Measurements from ENCODE around the gene CARS2.

CARS2 gene

DNA sequence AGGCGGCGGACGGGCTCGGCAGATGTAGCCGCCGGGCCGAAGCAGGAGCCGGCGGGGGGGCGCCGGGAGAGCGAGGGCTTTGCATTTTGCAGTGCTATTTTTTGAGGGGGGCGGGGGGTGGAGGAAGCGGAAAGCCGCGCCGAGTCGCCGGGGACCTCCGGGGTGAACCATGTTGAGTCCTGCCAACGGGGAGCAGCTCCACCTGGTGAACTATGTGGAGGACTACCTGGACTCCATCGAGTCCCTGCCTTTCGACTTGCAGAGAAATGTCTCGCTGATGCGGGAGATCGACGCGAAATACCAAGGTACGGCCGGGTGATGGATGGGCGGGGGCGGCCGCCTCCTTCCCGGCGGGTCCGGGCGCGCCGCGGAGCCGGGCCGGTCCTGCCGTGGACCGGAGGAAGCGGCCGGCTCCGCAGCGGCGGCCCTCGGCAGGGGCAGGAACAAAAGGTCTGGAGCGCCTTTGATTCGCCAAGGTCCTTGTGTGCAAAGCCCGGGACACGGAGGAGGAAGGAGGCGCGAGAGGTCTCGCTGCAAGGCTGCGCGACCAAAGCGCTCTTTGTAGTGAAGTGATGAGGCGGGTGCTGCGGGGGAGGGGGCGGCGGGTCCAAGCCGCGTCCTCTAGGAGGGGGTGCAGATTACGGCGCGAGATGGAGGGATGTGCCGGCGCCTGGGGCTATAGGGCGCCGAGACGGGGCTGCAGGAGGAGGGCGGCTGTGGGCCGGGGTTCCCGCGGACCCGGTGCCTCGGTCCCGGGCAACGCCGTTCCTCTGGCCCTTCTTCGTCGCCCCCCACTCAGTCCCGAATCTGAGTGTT lies 8.3 kb upstream of the CARS2 start:
- Histone ChIP-seq H4K91ac (ENCODE audit: low read length) (peak overlapping the region; percentile 19), H3K4me3 (ENCODE audit: insufficient read depth in 1 of 2, low read depth in 1 of 2, low read length in 2 of 2) (peak overlapping the region; percentile 87 to 88), H2BK120ac (ENCODE audit: low read depth, low read length) (peak overlapping the region; percentile 92), H3K36me3 (ENCODE audit: control insufficient read depth in 1 of 2, insufficient read depth in 2 of 2, low read depth in 1 of 2, low read length in 2 of 2) (peaks cover 2 to 3% of the 10 kb centered on the region in 2 experiments), H2BK5ac (ENCODE audit: low read depth, low read length, poor library complexity, severe bottlenecking) (no peak overlapping the region), H3K9me3 (ENCODE audit: control insufficient read depth, low read length) (no peaks in the 10 kb centered on the region), H2BK15ac (ENCODE audit: low read depth, poor library complexity, severe bottlenecking) (peak overlapping the region; percentile 20), H3K4ac (ENCODE audit: low read depth in 1 of 2, low read length in 2 of 2) (peak overlapping the region; percentile 69 to 82), H2AK5ac (ENCODE audit: low read length, severe bottlenecking) (no peak overlapping the region), H3K9ac (ENCODE audit: low read length) (peak overlapping the region; percentile 100), H3K4me2 (ENCODE audit: low read length, poor library complexity, severe bottlenecking) (peak overlapping the region; percentile 78), H3K14ac (ENCODE audit: low read length in 2 of 2) (peak overlapping the region; percentile 20 to 88), H3K18ac (ENCODE audit: low read depth in 1 of 2, low read length in 2 of 2) (peak overlapping the region; percentile 88 to 89), H3K79me1 (replicated peaks; ENCODE audit: low read length, poor library complexity, severe bottlenecking) (peaks cover 3% of the 10 kb centered on the region), H3K27ac (ENCODE audit: low read length, poor library complexity, severe bottlenecking) (peak overlapping the region; percentile 87), H4K8ac (ENCODE audit: low read length) (peak overlapping the region; percentile 32), H2AFZ (ENCODE audit: low read depth, low read length) (no peak overlapping the region), H3K27me3 (ENCODE audit: control insufficient read depth in 1 of 2, insufficient read depth in 1 of 2, low read length in 2 of 2) (no peaks in the 10 kb centered on the region), H3K4me1 (ENCODE audit: control insufficient read depth, insufficient read depth, low read depth, low read length) (peaks cover 10% of the 10 kb centered on the region), H3K23ac (ENCODE audit: low read length in 2 of 2) (peak overlapping the region; percentile 23 to 99), H2BK12ac (ENCODE audit: low read length in 2 of 2) (peak overlapping the region in 1 of 2 experiments; percentile 42)
- DNase-seq: peak; percentile 55
- WGBS: 1% methylated on average over 73 of the region's 86 CpGs

DNA sequence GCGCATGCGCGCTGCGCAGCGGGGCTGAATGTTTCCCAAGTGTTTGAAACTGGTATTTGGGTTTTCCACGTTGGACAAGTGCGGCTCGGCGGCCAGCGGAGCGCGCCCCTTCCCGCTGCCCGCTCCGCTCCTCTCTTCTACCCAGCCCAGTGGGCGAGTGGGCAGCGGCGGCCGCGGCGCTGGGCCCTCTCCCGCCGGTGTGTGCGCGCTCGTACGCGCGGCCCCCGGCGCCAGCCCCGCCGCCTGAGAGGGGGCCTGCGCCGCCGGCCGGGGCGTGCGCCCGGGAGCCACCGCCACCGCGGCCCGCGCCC lies 7.7 kb upstream of the CARS2 start, which contains the start of gene ING1:
Gene ING1 (plus strand): TSS at position 59 of the 311 bp plus-strand sequence. CDS start 450 bp downstream, outside the sequence.
- no peak within 1 kb of the TSS for H2AFZ ChIP-seq (ENCODE audit: low read depth, low read length)
- peak within 1 kb of the TSS; percentile 94 for H2AK5ac ChIP-seq (ENCODE audit: low read length, severe bottlenecking)
- peak within 1 kb of the TSS; percentile 94 for H2BK120ac ChIP-seq (ENCODE audit: low read depth, low read length)
- H3K79me1 ChIP-seq (replicated peaks; ENCODE audit: low read length, poor library complexity, severe bottlenecking): no peaks in the 10 kb centered on the region
- H3K36me3 ChIP-seq (ENCODE audit: control insufficient read depth in 1 of 2, insufficient read depth in 2 of 2, low read depth in 1 of 2, low read length in 2 of 2): no peaks in the 10 kb centered on the region
- H4K91ac ChIP-seq (ENCODE audit: low read length): peak within 1 kb of the TSS; percentile 96
- no peaks in the 10 kb centered on the region for H3K27me3 ChIP-seq (ENCODE audit: control insufficient read depth in 1 of 2, insufficient read depth in 1 of 2, low read length in 2 of 2)
- peak within 1 kb of the TSS; percentile 94 to 100 for H3K4ac ChIP-seq (ENCODE audit: low read depth in 1 of 2, low read length in 2 of 2)
- WGBS: no CpG with 5 or more reads among the region's 45 CpGs
- peak within 1 kb of the TSS; percentile 95 for H2BK5ac ChIP-seq (ENCODE audit: low read depth, low read length, poor library complexity, severe bottlenecking)
- H3K4me2 ChIP-seq (ENCODE audit: low read length, poor library complexity, severe bottlenecking): peak within 1 kb of the TSS; percentile 99
- peak within 1 kb of the TSS; percentile 75 to 92 for H2BK12ac ChIP-seq (ENCODE audit: low read length in 2 of 2)
- peak within 1 kb of the TSS; percentile 100 for H3K27ac ChIP-seq (ENCODE audit: low read length, poor library complexity, severe bottlenecking)
- H4K8ac ChIP-seq (ENCODE audit: low read length): peak within 1 kb of the TSS; percentile 88
- no peaks in the 10 kb centered on the region for H3K9me3 ChIP-seq (ENCODE audit: control insufficient read depth, low read length)
- peak within 1 kb of the TSS; percentile 98 to 99 for H3K18ac ChIP-seq (ENCODE audit: low read depth in 1 of 2, low read length in 2 of 2)
- no peak for DNase-seq
- peaks cover 7% of the 10 kb centered on the region for H3K4me1 ChIP-seq (ENCODE audit: control insufficient read depth, insufficient read depth, low read depth, low read length)
- H3K4me3 ChIP-seq (ENCODE audit: insufficient read depth in 1 of 2, low read depth in 1 of 2, low read length in 2 of 2): peak within 1 kb of the TSS; percentile 87 to 89
- H3K23ac ChIP-seq (ENCODE audit: low read length in 2 of 2): peak within 1 kb of the TSS; percentile 23 to 99
- peak within 1 kb of the TSS; percentile 20 to 99 for H3K14ac ChIP-seq (ENCODE audit: low read length in 2 of 2)
- H2BK15ac ChIP-seq (ENCODE audit: low read depth, poor library complexity, severe bottlenecking): peak within 1 kb of the TSS; percentile 77
- H3K9ac ChIP-seq (ENCODE audit: low read length): peak within 1 kb of the TSS; percentile 100

DNA sequence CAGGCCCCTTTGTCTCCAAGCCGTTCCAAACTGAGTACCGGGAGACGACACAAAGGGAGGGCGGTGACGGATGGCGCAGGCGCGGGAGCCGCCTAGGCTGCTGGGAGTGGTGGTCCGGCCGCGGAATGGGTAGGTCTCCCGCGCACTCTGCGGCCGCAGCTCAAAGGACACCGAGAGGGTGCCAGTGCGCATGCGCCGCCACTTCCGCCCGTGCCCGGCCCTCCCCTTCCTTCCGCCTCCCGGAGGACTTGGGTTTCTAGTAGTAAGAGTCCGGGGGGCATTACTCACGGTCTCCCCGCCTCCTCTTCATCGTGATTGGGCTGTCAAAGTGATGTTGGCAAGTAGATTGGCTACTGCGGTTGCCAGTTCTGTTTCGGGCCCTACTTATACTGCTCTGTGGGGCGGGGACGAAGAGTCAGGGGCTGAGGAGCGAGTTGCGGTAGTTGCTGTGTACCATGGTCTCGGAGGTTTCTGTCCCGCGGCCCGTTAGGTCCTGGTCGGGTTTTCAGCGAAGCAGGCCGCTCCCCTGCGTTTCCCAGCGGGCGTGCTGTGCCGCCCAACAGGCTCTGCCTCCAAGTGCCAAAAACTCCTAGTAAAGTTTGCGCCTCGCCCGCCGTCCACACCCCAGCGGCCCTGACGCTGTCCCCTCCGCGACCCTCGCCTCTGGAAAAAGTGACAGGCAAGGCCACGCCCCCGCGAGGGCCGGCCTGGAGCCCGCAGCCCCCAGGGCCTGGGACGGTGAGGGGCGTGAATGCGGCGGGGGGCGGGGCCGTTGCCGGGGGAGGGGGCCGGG lies 7.1 kb upstream of the CARS2 start:
- Histone ChIP-seq H2AK5ac (ENCODE audit: low read length, severe bottlenecking) (peak overlapping the region; percentile 94), H2BK120ac (ENCODE audit: low read depth, low read length) (peak overlapping the region; percentile 94), H3K4me3 (ENCODE audit: insufficient read depth in 1 of 2, low read depth in 1 of 2, low read length in 2 of 2) (peak overlapping the region; percentile 87 to 89), H3K23ac (ENCODE audit: low read length in 2 of 2) (peak overlapping the region in 1 of 2 experiments; percentile 99), H3K79me1 (replicated peaks; ENCODE audit: low read length, poor library complexity, severe bottlenecking) (no peaks in the 10 kb centered on the region), H2AFZ (ENCODE audit: low read depth, low read length) (no peak overlapping the region), H3K14ac (ENCODE audit: low read length in 2 of 2) (peak overlapping the region in 1 of 2 experiments; percentile 99), H3K4me2 (ENCODE audit: low read length, poor library complexity, severe bottlenecking) (peak overlapping the region; percentile 99), H3K36me3 (ENCODE audit: control insufficient read depth in 1 of 2, insufficient read depth in 2 of 2, low read depth in 1 of 2, low read length in 2 of 2) (no peaks in the 10 kb centered on the region), H2BK5ac (ENCODE audit: low read depth, low read length, poor library complexity, severe bottlenecking) (peak overlapping the region; percentile 95), H3K9me3 (ENCODE audit: control insufficient read depth, low read length) (no peaks in the 10 kb centered on the region), H3K4me1 (ENCODE audit: control insufficient read depth, insufficient read depth, low read depth, low read length) (peaks cover 6% of the 10 kb centered on the region), H3K18ac (ENCODE audit: low read depth in 1 of 2, low read length in 2 of 2) (peak overlapping the region; percentile 98 to 99), H4K91ac (ENCODE audit: low read length) (peak overlapping the region; percentile 96), H2BK12ac (ENCODE audit: low read length in 2 of 2) (peak overlapping the region; percentile 75 to 92), H3K27me3 (ENCODE audit: control insufficient read depth in 1 of 2, insufficient read depth in 1 of 2, low read length in 2 of 2) (no peaks in the 10 kb centered on the region), H3K27ac (ENCODE audit: low read length, poor library complexity, severe bottlenecking) (peak overlapping the region; percentile 100), H2BK15ac (ENCODE audit: low read depth, poor library complexity, severe bottlenecking) (peak overlapping the region; percentile 77), H4K8ac (ENCODE audit: low read length) (peak overlapping the region; percentile 88), H3K9ac (ENCODE audit: low read length) (peak overlapping the region; percentile 100), H3K4ac (ENCODE audit: low read depth in 1 of 2, low read length in 2 of 2) (peak overlapping the region; percentile 94 to 100)
- peak; percentile 100 for DNase-seq
- WGBS: under 1% methylated on average over 63 of the region's 68 CpGs
